Gastroesophageal sphincter (tissue), 4 donors: ENCODE data around the gene CPA1. TPM values are rescaled to one million over a fixed set of nuclear protein-coding genes. Genes with fewer than 3 reads are reported as not detected.
A peak's percentile ranks its signal among the peaks of the same experiment; 100 is the strongest.

Source experiments
- ATAC-seq: fragments of 150-250 bp; one replicate; pipeline ENCODE4 v1.9.1; 2016; ENCODE audit warnings: mild to moderate bottlenecking, moderate library complexity
- H3K27ac ChIP-seq, 4 donors: fragments of 200-600 bp; sonication (generic) in 3 of 4; 1 replicate in 3 of 4; 2 replicates in 1 of 4; pipeline ENCODE4 v1.5.1; 2016 to 2019
- H3K27me3 ChIP-seq: fragments of 200-600 bp; sonication (generic); one replicate; pipeline ENCODE4 v1.5.1; 2019
- H3K36me3 ChIP-seq, 2 donors: fragments of 200-600 bp; sonication (generic); one replicate each; pipeline ENCODE4 v1.5.1; 2019; ENCODE audit warnings: control low read depth in 1 of 2
- H3K4me1 ChIP-seq, 3 donors: fragments of 200-600 bp; sonication (generic); 1 replicate in 2 of 3; 2 replicates in 1 of 3; pipeline ENCODE4 v1.5.1; 2016 to 2019; ENCODE audit warnings: control low read depth in 2 of 3
- H3K4me3 ChIP-seq, 2 donors: fragments of 200-600 bp; sonication (generic); one replicate each; pipeline ENCODE4 v1.5.1; 2019; ENCODE audit warnings: mild to moderate bottlenecking in 1 of 2, moderate library complexity in 1 of 2
- H3K9me3 ChIP-seq, 3 donors: fragments of 200-600 bp; sonication (generic); one replicate each; pipeline ENCODE4 v1.5.1; 2017 to 2019; ENCODE audit warnings: control low read depth in 2 of 3
- CTCF ChIP-seq, 4 experiments: fragments of 200-600 bp in 2 of 4; fragments of 450-650 bp in 2 of 4; sonication (generic) in 1 of 4; IDR thresholded peaks; one replicate each; pipeline ENCODE4 v1.5.1; 2017 to 2019; ENCODE audit warnings: antibody characterized with exemption in 4 of 4, mild to moderate bottlenecking in 2 of 4, moderate library complexity in 2 of 4
- EP300 ChIP-seq: sonication (generic); formaldehyde crosslinking; IDR thresholded peaks from one replicate; pipeline ENCODE4 v1.6.1; 2017; ENCODE audit warnings: antibody characterized with exemption, mild to moderate bottlenecking
- POLR2A ChIP-seq, 2 donors: fragments of 450-650 bp; IDR thresholded peaks; one replicate each; pipeline ENCODE4 v1.6.1; 2017; ENCODE audit warnings: antibody characterized with exemption in 2 of 2, mild to moderate bottlenecking in 2 of 2, moderate library complexity in 1 of 2
- POLR2AphosphoS5 ChIP-seq: sonication (generic); formaldehyde crosslinking; IDR thresholded peaks from one replicate; pipeline ENCODE4 v1.6.1; 2017; ENCODE audit warnings: antibody characterized with exemption
- WGBS, 2 donors: methylation state at CpG; one replicate each; pipeline ENCODE4 v1.1.5; 2018; ENCODE audit warnings: low coverage in 1 of 2; 5-methylcytosine and 5-hydroxymethylcytosine counted together
- total RNA-seq, 4 donors: library from RNA; depleted of rRNA; stranded (reverse); fragments of >200 nt; gene quantifications; one replicate each; pipeline ENCODE4 v1.1.0, GENCODE V29; 2016

CPA1 gene
- total RNA-seq, 4 donors from 2014 or later: 0.42 TPM; not detected in 3

GRCh38 chr7:130425796-130426195 is 45.5 kb downstream of the CPA1 start:
- H3K4me3 ChIP-seq: no peak overlapping the region
- H3K36me3 ChIP-seq: peaks cover 0 to 6% of the 10 kb centered on the region in 2 donors
- no peak for ATAC-seq
- peaks cover 0 to 6% (median 0%) of the 10 kb centered on the region in 3 donors for H3K4me1 ChIP-seq
- H3K27ac ChIP-seq: no peak overlapping the region
- H3K9me3 ChIP-seq: no peaks in the 10 kb centered on the region
- WGBS, 2 donors: 64 to 82% methylated on average over 4 of the region's 4 CpGs
- no peaks in the 10 kb centered on the region for H3K27me3 ChIP-seq
- no peak for TF ChIP-seq POLR2A (IDR thresholded peaks at IDR 0.05)
- TF ChIP-seq EP300: no peak
- TF ChIP-seq CTCF (IDR thresholded peaks at IDR 0.05): no peak
- no peak for TF ChIP-seq POLR2AphosphoS5

DNA sequence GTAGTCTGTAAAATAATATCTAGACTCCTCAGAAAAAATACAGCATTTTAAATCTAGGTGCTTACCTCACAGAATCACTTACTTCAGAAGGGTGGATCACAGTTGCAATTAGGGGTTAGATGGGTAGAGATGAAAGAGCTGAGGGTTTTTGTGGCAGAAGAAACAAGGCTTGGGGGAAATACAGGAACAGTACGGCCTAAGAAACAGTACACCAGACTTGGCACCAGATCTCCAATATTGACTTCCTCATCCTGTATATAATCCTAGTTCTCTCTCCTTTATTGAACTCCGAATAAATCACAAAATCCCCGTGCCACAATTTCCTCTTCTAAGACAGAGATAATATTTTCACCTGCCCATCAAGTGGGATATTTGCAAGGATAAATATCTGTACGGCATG is 46.3 kb downstream of the CPA1 start:
- no peak for ATAC-seq

DNA sequence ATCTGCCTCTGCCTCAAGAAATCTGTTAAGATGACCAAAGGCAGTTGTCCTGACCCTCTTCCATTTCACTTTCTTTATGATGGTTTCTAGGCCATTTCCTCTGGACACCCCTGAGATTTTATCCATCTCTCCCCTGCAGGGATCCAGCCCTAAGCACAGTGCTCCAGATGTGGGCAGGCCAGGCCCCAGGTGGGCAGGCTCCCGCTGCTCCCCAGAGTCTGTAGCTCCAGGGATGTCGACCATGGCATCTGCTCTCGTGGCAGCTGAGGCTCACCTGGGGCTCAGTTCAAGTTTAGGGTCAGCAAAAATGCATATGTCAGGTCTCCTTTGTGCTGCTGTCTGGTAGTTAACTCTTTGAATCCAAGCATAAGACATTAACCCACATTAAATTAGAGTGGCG is 48.7 kb downstream of the CPA1 start:
- no peak overlapping the region for H3K4me3 ChIP-seq
- H3K27ac ChIP-seq: no peak overlapping the region
- no peak for ATAC-seq
- no peaks in the 10 kb centered on the region for H3K27me3 ChIP-seq
- 90 to 100% methylated on average over 1 to 2 of the region's 4 CpGs for WGBS, 2 donors
- H3K4me1 ChIP-seq: peaks cover 0 to 15% (median 4%) of the 10 kb centered on the region in 3 donors
- H3K36me3 ChIP-seq: peaks cover 0 to 6% of the 10 kb centered on the region in 2 donors
- TF ChIP-seq CTCF (IDR thresholded peaks at IDR 0.05) (no peak), EP300 (no peak), POLR2AphosphoS5 (no peak), POLR2A (IDR thresholded peaks at IDR 0.05) (no peak)
- H3K9me3 ChIP-seq: no peaks in the 10 kb centered on the region

More for the DNA sequence above, 46.3 kb downstream of the CPA1 start:
- Histone ChIP-seq H3K27me3 (no peaks in the 10 kb centered on the region), H3K4me1 (peaks cover 0 to 14% (median 4%) of the 10 kb centered on the region in 3 donors), H3K27ac (no peak overlapping the region), H3K9me3 (no peaks in the 10 kb centered on the region), H3K36me3 (peaks cover 0 to 6% of the 10 kb centered on the region in 2 donors), H3K4me3 (no peak overlapping the region)
- 63 to 69% methylated on average over 4 of the region's 4 CpGs for WGBS, 2 donors
- no peak for TF ChIP-seq POLR2A (IDR thresholded peaks at IDR 0.05)
- TF ChIP-seq POLR2AphosphoS5: no peak
- no peak for TF ChIP-seq CTCF (IDR thresholded peaks at IDR 0.05)

GRCh38 chr7:130430115-130430514 is 49.8 kb downstream of the CPA1 start:
- Histone ChIP-seq H3K27ac (no peak overlapping the region), H3K27me3 (no peaks in the 10 kb centered on the region), H3K9me3 (no peaks in the 10 kb centered on the region), H3K36me3 (peaks cover 0 to 6% of the 10 kb centered on the region in 2 donors), H3K4me3 (no peak overlapping the region), H3K4me1 (peaks cover 0 to 15% (median 4%) of the 10 kb centered on the region in 3 donors)
- ATAC-seq: no peak
- TF ChIP-seq CTCF (IDR thresholded peaks at IDR 0.05): no peak
- TF ChIP-seq EP300: no peak
- TF ChIP-seq POLR2AphosphoS5: no peak
- TF ChIP-seq POLR2A (IDR thresholded peaks at IDR 0.05): no peak
- 21 to 50% methylated on average over 1 of the region's 1 CpG for WGBS, 2 donors

DNA sequence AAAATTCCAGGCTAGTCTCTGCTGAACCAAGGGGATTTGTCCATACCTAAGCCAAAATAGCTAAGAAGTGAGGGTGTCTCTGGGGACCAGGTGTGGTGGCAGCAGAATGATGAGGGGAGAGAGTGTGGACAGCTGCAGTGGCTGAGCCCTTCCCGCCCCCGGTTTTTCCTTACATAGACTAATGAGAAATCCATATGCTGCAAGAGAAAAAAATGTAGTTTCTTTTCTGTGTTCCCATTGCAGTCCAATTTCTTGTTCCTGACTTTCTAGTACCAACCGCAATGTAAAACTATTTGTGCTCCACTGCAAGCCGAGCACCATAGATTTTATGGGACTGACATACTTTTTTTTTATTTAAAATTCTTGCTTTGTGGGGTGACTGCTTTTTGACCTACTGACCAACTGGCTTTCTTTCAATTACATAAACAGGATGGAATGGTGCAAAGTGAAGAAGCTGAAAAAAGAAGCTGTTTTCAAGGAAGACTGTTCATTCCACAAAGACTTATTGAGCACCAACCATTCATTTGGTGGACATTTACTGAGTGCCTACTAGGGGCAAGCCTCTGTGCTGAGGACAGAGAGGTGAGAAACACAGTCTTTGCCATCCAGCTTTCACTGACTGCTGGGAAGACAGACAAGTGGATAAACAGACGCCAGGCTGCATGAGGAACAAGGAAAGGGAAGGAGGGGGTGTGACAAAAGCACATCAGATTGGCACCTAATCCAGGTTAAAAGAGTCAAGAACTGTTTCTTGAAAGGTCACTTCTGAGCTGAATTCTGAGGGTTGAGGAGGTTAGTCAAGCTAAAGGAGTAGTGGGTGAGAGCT is 50.8 kb downstream of the CPA1 start:
- 7 to 21% methylated on average over 4 of the region's 5 CpGs for WGBS, 2 donors
- H3K27me3 ChIP-seq: no peaks in the 10 kb centered on the region
- TF ChIP-seq EP300 (no peak), POLR2AphosphoS5 (no peak), POLR2A (IDR thresholded peaks at IDR 0.05) (no peak)
- peak overlapping the region; percentile 7 to 17 for H3K4me3 ChIP-seq
- H3K36me3 ChIP-seq: peaks cover 0 to 6% of the 10 kb centered on the region in 2 donors
- H3K27ac ChIP-seq: no peak overlapping the region
- H3K4me1 ChIP-seq: peaks cover 0 to 15% (median 4%) of the 10 kb centered on the region in 3 donors
- no peaks in the 10 kb centered on the region for H3K9me3 ChIP-seq
- ATAC-seq: no peak
